NCI-H748 treated with DMSO at 0.1 percent for 48 hours (cell line): ENCODE data around the gene C22orf42.
"Not testable (repeated sequence)": the region's sequence is repeated elsewhere in the genome, so short reads cannot be mapped to it uniquely, and the experiment has no call there.

Experiments
- DNase-seq: peaks from one replicate; lab custom pipeline; 2025; lab: John Stamatoyannopoulos, UW

Gene C22orf42

DNA sequence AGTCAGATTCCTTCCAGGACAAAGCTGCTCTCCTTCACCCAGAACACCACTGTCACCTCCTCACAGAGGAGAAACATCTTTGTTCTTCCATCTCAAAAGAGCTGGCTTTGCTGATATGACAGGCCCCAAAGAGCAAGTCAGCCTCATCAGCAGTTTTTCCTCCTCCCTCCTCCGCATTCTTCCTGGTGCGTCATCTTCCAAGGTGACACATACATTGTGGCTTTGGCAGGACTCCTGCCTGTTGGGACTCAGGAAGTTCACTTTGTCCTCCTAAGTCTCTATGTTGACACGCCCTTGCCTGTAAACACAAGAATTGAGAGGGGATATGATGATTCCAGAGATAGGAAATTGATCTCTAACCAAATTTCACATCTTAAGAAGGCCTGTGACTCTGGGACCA lies 23.1 kb downstream of the C22orf42 start:
- not testable (repeated sequence) for DNase-seq

DNA sequence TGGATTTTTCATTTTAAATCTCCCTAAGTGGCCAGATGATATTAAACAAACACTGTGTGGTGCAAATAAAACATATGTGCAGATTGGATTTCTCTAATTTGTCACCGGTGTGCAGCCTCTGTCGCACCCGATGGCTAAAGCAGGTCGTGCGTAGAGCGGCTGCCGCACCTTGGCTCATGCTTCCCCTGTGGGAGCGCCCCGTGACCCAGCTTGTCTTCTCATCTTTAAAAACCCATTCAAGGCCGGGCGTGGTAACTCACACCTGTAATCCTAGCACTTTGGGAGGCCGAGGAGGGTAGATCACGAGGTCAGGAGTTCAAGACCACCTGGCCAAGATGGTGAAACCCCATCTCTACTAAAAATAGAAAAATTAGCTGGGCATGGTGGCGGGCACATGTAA lies 24.3 kb downstream of the C22orf42 start:
- not testable (repeated sequence) for DNase-seq

DNA sequence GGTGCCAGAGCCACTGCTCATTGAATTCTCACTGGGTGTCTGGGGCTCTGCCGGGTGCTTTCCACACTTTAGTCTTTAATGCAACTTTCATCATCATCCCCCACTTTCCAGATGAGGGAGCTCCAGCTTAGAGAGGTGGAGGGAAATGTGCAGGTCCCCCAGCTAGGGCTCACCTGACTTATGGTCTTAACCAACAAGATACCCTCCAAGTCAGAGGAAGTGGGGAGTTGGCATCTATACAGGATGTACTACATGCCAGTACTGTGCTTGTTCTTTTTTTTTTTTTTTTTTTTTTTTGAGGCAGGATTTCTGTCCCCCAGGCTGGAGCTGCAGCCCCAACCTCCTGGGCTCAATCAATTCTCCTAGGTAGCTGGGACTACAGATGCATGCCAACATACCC lies 26.3 kb downstream of the C22orf42 start:
- no peak for DNase-seq

DNA sequence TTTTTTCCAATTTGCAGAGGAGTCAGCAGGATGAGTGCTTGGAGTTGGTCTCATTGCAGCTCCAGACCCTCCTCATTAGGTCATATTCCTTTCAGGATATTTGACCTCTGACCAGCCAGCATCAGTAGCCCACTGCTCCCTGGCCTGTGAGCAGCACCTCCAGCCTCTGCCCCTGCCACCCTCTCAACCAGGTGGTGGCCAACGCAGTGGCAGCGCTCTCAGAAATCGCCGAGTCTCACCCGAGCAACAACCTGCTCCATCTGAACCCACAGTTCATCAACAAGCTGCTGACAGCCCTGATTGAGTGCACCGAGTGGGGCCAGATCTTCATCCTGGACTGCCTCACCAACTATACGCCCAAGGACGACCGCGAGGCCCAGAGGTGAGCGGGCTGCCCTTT lies 27.0 kb downstream of the C22orf42 start:
- DNase-seq = no peak

DNA sequence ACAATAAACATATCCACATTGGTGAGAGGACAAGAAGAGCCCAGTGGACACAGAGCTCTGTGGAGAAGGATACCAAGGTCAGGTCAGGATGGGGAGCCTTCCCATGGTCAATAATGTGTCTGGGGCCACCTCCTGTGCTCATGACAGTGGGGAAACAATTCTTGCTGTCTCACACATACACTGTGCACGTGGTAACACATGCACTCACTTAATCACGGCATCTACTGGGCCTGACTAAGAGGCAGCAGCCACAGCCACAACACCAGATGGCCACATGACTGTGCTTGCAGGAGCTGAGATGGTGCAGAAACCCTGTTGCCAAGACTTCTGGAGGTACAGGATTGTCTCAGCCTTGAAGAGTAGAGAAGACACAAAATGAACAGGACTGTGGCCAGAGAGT lies 28.6 kb downstream of the C22orf42 start:
- DNase-seq = no peak

DNA sequence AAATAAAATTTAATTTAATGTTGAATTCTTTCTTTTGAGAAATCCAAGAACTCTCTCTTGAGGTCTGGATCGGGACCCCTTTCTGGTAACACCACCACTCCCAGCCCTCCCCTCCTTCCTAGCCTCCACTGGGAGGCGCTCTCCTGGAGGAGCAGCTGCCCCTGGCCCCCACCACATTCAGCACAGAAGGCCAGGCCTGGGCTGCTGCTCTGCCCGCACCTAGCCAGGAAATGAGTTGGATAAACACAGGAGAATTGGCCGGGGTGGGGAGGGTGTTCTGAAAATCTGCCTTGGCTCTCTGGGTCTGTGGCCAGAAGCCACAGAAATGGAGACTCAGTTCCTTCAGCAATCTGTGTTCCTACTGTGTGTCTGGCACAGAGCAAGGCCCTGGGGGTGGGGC lies 31.2 kb downstream of the C22orf42 start:
- no peak for DNase-seq

DNA sequence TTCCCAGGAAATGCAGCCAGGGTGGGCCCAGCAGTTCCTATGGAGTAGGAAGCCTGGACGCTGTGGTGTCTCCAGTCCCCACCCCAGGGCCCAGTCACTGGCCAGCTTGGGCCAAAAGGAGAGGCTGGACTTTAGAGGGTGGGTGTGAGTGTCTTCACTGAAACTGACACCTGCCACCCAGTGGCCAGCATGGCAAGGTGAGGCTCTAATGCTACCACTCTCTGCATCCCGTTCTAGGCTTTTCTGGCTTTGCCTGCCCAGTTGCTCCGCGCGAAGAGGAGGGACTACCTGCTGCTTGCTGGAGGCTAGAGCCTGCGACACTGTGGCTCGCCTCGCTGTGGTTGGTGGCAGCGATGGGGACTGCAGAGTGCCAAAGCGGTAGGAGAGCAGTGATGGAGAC lies 35.4 kb downstream of the C22orf42 start:
- no peak for DNase-seq

DNA sequence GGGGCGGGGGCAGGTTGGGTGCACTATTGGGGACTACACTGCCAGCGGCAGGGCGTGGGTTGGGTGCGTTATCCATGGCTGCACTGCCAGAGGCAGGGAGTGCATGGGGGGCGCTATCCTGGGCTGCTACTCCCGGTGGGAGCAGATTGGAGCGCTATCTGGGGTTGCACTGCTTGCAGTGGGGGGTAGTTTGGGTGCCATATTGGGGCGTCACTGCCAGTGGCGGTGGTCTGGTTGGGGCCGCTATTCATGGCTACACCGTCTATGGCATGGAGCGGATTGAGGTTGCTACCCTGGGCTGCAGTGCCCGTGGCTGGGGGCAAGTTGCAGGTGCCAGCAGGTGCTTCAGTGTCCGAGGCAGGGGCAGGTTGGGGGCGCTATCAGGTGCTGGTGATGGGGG lies 36.2 kb downstream of the C22orf42 start:
- no peak for DNase-seq

DNA sequence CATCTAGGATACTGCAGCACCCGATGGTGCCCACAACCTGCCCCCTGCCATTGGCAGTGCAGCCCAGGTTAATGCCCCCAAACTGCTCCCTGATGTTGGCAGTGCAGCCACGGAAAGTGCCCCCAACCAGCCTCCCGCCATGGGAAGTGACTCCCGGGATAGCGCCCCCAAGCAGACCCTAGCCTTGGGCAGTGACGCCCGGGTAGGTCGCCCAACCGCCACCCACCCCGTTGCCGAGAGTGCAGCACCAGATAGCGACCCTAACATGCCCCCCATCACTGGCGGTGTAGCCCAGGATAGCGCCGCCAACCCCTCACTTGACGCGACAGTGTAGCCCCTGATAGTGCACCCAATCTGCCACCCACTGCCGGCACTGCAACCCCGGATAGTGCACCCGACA lies 38.5 kb downstream of the C22orf42 start:
- DNase-seq = no peak

DNA sequence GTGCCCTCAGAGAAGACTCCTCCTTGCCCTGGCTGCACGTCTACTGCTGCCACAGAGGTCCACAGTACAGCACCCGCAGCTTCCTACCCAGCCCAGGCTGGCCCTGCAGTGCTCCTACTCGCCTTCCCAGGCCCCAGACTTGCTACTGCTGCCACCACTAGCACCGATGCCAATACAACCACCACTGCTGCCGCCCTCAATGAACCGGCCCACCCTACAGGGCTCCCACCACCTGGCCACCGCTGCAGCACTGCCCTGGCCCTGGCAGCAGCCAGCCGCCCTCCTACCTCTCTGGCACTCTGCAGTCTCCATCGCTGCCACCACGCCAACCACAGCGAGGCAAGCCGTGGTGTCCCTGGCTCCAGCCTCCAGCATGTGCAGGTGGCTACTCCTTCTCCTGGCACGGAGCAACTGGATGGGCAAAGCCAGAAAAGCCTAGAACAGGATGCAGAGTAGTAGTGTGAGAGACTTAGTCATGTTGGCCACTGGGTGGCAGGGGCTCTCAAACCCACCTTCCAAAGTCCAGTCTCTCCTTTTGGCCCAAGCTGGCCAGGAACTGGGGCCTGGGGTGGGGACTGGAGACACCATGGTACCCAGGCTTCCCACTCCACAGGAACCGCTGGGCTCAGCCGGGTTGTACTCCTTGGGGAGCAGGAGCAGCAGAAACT lies 39.4 kb downstream of the C22orf42 start:
- no peak for DNase-seq

DNA sequence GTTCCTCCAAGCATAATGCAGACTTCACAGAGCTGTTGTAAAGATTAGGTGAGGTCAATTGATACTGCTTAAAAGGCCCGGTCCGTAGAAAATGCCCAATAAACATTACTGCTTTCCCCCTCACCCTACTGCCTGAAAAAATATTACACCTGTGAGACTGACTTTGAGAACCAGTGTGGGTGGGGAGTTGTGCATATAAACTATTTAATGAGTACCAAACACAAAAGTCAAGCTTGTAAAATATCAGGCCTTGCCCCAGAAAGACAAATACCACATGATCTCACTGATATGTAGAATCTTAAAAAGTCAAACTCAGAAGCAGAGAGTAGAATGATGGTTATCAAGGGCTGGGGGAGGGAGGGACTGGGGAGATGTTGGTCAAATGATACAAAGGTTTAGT lies 46.7 kb downstream of the C22orf42 start:
- DNase-seq = no peak

DNA sequence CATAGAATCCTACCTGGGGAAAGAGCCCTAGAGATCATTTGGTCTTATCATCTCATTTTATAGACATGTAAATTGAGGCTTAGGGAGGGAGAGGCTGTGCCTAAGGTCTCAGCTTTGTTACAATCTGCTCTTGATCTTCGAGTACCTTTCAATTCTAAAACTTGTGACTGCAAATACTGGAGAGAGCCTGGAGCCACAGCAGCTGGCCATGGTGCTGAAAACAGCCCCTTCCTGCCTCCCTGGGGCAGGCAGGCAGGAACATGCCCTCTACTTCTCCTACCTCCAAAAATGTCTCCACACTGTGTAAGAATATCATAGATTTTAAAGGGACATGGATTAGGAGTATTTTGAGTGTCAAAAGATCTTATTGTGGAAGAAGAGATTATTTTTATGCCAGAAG lies 52.2 kb downstream of the C22orf42 start:
- no peak for DNase-seq

DNA sequence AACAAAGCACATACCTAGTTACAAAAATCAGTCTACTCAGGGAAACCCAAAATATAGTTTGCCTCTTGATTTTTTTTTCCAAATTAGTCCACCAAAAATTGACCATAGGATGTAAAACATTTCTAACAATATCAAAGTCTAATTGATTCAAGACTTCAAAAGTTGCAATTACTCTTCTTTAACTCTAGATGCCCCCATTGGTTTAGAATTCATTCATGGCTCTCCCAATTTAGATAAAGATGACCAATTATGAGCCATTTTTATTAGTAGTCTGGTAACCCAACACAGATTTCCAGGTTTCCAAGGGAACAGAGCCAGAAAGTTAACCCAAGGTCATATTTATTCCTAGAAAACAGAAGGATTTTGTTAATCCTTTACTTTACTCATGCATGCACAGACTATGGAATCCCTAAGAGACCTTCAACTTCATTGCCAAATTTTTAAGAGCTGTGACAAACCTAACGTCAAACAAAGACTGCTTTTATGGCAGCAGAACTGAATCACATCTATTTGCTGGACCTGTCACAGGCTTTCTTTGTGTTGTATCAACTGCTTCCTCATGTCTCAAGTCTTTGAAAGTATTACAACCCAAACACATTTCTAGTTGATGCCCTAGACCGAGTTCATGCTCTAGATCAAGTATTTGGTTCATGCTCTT lies 55.3 kb downstream of the C22orf42 start:
- peak; percentile 0 for DNase-seq

DNA sequence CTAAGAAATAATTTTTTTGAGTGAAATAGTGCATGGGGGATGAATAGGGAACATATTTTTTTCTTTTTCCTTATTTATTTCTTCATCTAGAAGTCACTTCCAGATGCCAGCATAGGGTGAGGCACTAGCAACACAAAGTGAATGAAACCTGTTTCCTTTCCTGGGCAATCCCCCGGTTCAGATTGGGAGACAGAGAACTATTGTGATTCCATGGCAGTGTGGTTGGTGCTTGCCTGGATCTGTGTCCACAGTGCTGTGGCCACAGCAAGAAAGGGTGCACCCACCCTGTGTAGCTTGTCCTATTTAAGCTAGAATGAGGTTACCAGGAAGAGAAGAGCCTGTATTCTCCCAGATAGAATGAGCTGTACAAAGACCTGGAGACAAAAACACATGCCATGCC lies 58.4 kb downstream of the C22orf42 start:
- no peak for DNase-seq
